Lung (tissue), 12 donors: Measurements from ENCODE around the gene BRD7. TPM values are rescaled to one million over a fixed set of nuclear protein-coding genes. Genes with fewer than 3 reads are reported as not detected.
A peak's percentile ranks its signal among the peaks of the same experiment; 100 is the strongest.

ENCODE experiments used
- ATAC-seq: fragments of 200-7000 bp; cut with Tn5 transposase; one replicate; pipeline ENCODE4 v1.9.1; 2020; ENCODE audit warnings: moderate number of reproducible peaks; ENCODE audit not compliant: insufficient read depth, low FRiP score
- DNase-seq, 3 donors: peaks; one replicate each; pipeline ENCODE4 v3.0.0-alpha.2; 2013 to 2017
- H3K27ac ChIP-seq, 2 donors: one replicate each; pipeline ENCODE4 v1.5.1; 2013; ENCODE audit warnings: mild to moderate bottlenecking in 2 of 2, moderate library complexity in 2 of 2, control low read depth in 1 of 2, inconsistent platforms in 1 of 2, low read depth in 1 of 2, low read length in 1 of 2
- H3K27me3 ChIP-seq, 3 donors: one replicate each; pipeline ENCODE4 v1.5.1; 2013; ENCODE audit warnings: low read length in 2 of 3; ENCODE audit not compliant: control insufficient read depth in 3 of 3, insufficient read depth in 3 of 3
- H3K36me3 ChIP-seq, 4 donors: one replicate each; pipeline ENCODE4 v1.5.1; 2013; ENCODE audit warnings: low read length in 4 of 4, mild to moderate bottlenecking in 1 of 4, moderate library complexity in 1 of 4; ENCODE audit not compliant: control insufficient read depth in 4 of 4, insufficient read depth in 4 of 4
- H3K4me1 ChIP-seq, 5 donors: one replicate each; pipeline ENCODE4 v1.5.1; 2013; ENCODE audit warnings: low read length in 5 of 5, mild to moderate bottlenecking in 2 of 5, moderate library complexity in 1 of 5; ENCODE audit not compliant: control insufficient read depth in 5 of 5, insufficient read depth in 5 of 5
- H3K4me3 ChIP-seq: one replicate; pipeline ENCODE4 v1.5.1; 2013; ENCODE audit warnings: mild to moderate bottlenecking, control low read depth, moderate library complexity
- H3K9ac ChIP-seq, 2 donors: one replicate each; pipeline ENCODE4 v1.5.1; 2013; ENCODE audit warnings: low read length in 2 of 2, control low read depth in 1 of 2; ENCODE audit not compliant: insufficient read depth in 1 of 2
- H3K9me3 ChIP-seq, 4 donors: one replicate each; pipeline ENCODE4 v1.5.1; 2013; ENCODE audit warnings: low read length in 3 of 4, mild to moderate bottlenecking in 1 of 4, moderate library complexity in 1 of 4; ENCODE audit not compliant: control insufficient read depth in 4 of 4, insufficient read depth in 3 of 4
- CTCF ChIP-seq: IDR thresholded peaks from 2 replicates; pipeline ENCODE4 v1.5.1; 2012; ENCODE audit warnings: mild to moderate bottlenecking; ENCODE audit errors: control extremely low read depth, extremely low read depth
- WGBS, 2 donors: extraction: QIAGEN DNeasy Blood & Tissue Kit; methylation state at CpG; one replicate each; pipeline ENCODE4 v1.1.7; 2013; 5-methylcytosine and 5-hydroxymethylcytosine counted together
- polyA plus RNA-seq, 2 donors: library from polyadenylated mRNA; stranded (reverse); fragments of 200-250 nt; gene quantifications; one replicate each; pipeline ENCODE4 v1.2.1, GENCODE V29; 2013
- total RNA-seq, 2 donors: library from RNA; depleted of rRNA in 1 of 2; stranded (reverse); fragments of >200 nt in 1 of 2; gene quantifications; one replicate each; pipeline ENCODE4 v1.2.1, GENCODE V29; 2014 to 2021
- donor health status: control.
- donor health status: control.
- donor health status: Bipolar disorder and iron deficiency.
- donor health status: healthy.
- donor health status: DM: yes; HTN: yes; CAD: no.

BRD7 gene
- total and polyA plus RNA-seq, 4 donors, result 33.9 to 54.6 (median 53.5) TPM

GRCh38 chr16:50311134-50311528 lies 57.7 kb downstream of the BRD7 start:
- H3K9me3 ChIP-seq, result no peaks in the 10 kb centered on the region
- no peak overlapping the region for H3K27ac ChIP-seq
- H3K27me3 ChIP-seq, result no peaks in the 10 kb centered on the region
- WGBS, 2 donors, result 86 to 92% methylated on average over 4 of the region's 4 CpGs
- peaks cover 0 to 5% (median 0%) of the 10 kb centered on the region in 5 donors for H3K4me1 ChIP-seq
- no peak for TF ChIP-seq CTCF
- no peak overlapping the region for H3K9ac ChIP-seq
- no peak for ATAC-seq
- H3K36me3 ChIP-seq, result peaks cover 4 to 48% (median 7%) of the 10 kb centered on the region in 4 donors
- DNase-seq, result no peak
- H3K4me3 ChIP-seq, result no peak overlapping the region

GRCh38 chr16:50310308-50311133 lies 58.3 kb downstream of the BRD7 start:
- TF ChIP-seq CTCF, result no peak
- Histone ChIP-seq H3K4me3 (no peak overlapping the region), H3K9ac (no peak overlapping the region), H3K36me3 (peaks cover 0 to 43% (median 1%) of the 10 kb centered on the region in 4 donors), H3K27me3 (no peaks in the 10 kb centered on the region), H3K4me1 (peaks cover 0 to 5% (median 0%) of the 10 kb centered on the region in 5 donors), H3K27ac (no peak overlapping the region), H3K9me3 (no peaks in the 10 kb centered on the region)
- DNase-seq (no peak), ATAC-seq (no peak)
- 83 to 84% methylated on average over 18 of the region's 18 CpGs for WGBS, 2 donors

DNA sequence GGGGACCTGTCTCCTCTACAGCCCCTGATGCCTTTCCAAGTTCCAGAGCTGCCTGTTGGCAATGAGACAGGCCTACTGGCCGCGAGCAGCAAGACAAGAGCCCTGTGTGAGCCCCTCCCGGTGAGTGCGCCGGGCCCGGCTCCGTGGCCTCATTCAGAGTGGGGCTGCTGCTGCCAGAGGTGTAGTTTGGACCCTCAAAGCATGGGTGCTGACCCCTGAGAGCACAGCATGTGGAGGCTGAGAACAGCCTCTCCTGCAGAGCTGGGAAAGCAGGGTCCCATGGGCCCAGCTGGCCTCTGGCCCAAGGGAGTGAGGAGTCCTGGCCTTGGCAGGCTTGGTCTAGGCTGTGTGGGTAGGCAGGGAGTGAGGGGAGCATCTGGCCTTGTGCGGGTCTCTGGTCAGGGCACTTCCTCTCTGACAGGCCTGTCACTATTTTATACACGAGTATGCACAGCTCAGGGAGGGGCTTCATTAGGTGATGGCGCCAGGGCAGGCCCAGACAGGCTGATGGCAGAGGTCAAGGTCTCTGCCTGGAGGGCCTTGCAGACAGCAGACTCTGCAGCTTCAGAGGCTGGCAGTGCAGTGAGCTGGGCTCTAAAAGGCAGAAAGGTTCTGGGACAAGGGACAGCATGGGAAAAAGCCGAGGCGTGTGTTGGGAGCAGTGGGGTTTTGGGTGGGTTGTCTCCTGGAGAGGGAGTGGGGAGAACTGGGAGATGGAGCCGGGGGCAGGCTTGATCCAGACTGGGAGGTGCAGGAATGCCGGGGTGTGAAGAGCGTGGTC lies 59.1 kb downstream of the BRD7 start:
- ATAC-seq (no peak), DNase-seq (no peak)
- peaks cover 0 to 5% (median 0%) of the 10 kb centered on the region in 5 donors for H3K4me1 ChIP-seq
- no peak overlapping the region for H3K9ac ChIP-seq
- H3K36me3 ChIP-seq, result peaks cover 0 to 41% (median 0%) of the 10 kb centered on the region in 4 donors
- peak overlapping the region in 1 of 2 donors; percentile 5 for H3K27ac ChIP-seq
- no peak overlapping the region for H3K4me3 ChIP-seq
- no peaks in the 10 kb centered on the region for H3K9me3 ChIP-seq
- H3K27me3 ChIP-seq, result no peaks in the 10 kb centered on the region
- WGBS, 2 donors, result 75 to 78% methylated on average over 15 of the region's 15 CpGs
- no peak for TF ChIP-seq CTCF
